B cell (primary cell): ENCODE results near the gene ATCAY. TPM values are rescaled to one million over a fixed set of nuclear protein-coding genes. Genes with fewer than 3 reads are reported as not detected.

Experiments used
- ATAC-seq: fragments of 200-7000 bp; cut with Tn5 transposase; one replicate; pipeline ENCODE4 v1.10.0; 2021; ENCODE audit warnings: low read depth, mild to moderate bottlenecking, moderate number of reproducible peaks, moderate library complexity
- CTCF ChIA-PET: fragments of 350-600 bp; sonication (Branson Sonifier 250); formaldehyde crosslinking; loops from one replicate; lab custom pipeline; 2021; ENCODE audit warnings: antibody characterized with exemption, inconsistent platforms; lab: Charles Lee
- POLR2A ChIA-PET: fragments of 350-600 bp; sonication (Branson Sonifier 250); formaldehyde crosslinking; loops from one replicate; lab custom pipeline; 2021; ENCODE audit warnings: antibody characterized with exemption; lab: Charles Lee
- DNase-seq: peaks from one replicate; pipeline ENCODE4 v3.0.0; 2013
- H2AFZ ChIP-seq: 2 replicates; pipeline ENCODE4 v1.6.1; 2012; ENCODE audit warnings: mild to moderate bottlenecking, low read depth, low read length; ENCODE audit not compliant: insufficient read depth, poor library complexity, severe bottlenecking
- H3K27ac ChIP-seq, 2 donors: 1 replicate in 1 of 2; 2 replicates in 1 of 2; pipeline ENCODE4 v1.5.1; 2012 to 2013; ENCODE audit warnings: low read length in 2 of 2, mild to moderate bottlenecking in 2 of 2, moderate library complexity in 1 of 2
- H3K27me3 ChIP-seq, 4 experiments: fragments of 200-600 bp in 1 of 4; sonication (generic) in 1 of 4; replicated peaks in 1 of 4; 1 replicate in 2 of 4; 2 replicates in 2 of 4; pipeline versions ENCODE4 v1.6.1 to v1.7.0; 2013 to 2016; ENCODE audit warnings: low read length in 3 of 4, mild to moderate bottlenecking in 2 of 4, mixed read lengths in 1 of 4, moderate library complexity in 1 of 4; ENCODE audit not compliant: insufficient read depth in 4 of 4, control insufficient read depth in 3 of 4; ENCODE audit errors: control extremely low read depth in 1 of 4
- H3K36me3 ChIP-seq, 2 experiments: replicated peaks in 1 of 2; 1 replicate in 1 of 2; 2 replicates in 1 of 2; pipeline versions ENCODE4 v1.6.1 to v1.7.1; 2013; ENCODE audit warnings: low read length in 1 of 2; ENCODE audit not compliant: insufficient read depth in 2 of 2, control insufficient read depth in 1 of 2; ENCODE audit errors: control extremely low read depth in 1 of 2, extremely low read depth in 1 of 2
- H3K4me1 ChIP-seq, 2 donors: fragments of 200-600 bp in 1 of 2; sonication (generic) in 1 of 2; 1 replicate in 1 of 2; 2 replicates in 1 of 2; pipeline versions ENCODE4 v1.5.1 to v1.6.1; 2013 to 2017; ENCODE audit warnings: low read length in 2 of 2; ENCODE audit not compliant: control insufficient read depth in 2 of 2, insufficient read depth in 2 of 2
- H3K4me2 ChIP-seq: replicated peaks from 2 replicates; pipeline ENCODE3; 2012; ENCODE audit warnings: mild to moderate bottlenecking, low read depth, low read length; ENCODE audit not compliant: poor library complexity, severe bottlenecking
- H3K4me3 ChIP-seq, 5 experiments: fragments of 200-600 bp in 1 of 5; sonication (generic) in 1 of 5; 1 replicate in 3 of 5; 2 replicates in 2 of 5; pipeline versions ENCODE4 v1.5.1 to v1.7.0; 2011 to 2016; ENCODE audit warnings: low read length in 4 of 5, mild to moderate bottlenecking in 4 of 5, low read depth in 2 of 5, control low read depth in 1 of 5, moderate library complexity in 1 of 5; ENCODE audit not compliant: insufficient read depth in 1 of 5; ENCODE audit errors: control extremely low read depth in 1 of 5, extremely low read depth in 1 of 5
- H3K79me2 ChIP-seq: fragments of 200-600 bp; sonication (generic); one replicate; pipeline ENCODE4 v1.6.0; 2016; ENCODE audit warnings: low read length; ENCODE audit not compliant: control insufficient read depth, insufficient read depth
- H3K9ac ChIP-seq: fragments of 200-600 bp; sonication (generic); 2 replicates; pipeline ENCODE4 v1.6.1; 2017; ENCODE audit warnings: mild to moderate bottlenecking, low read length, moderate library complexity
- H3K9me3 ChIP-seq, 3 donors: one replicate each; pipeline versions ENCODE4 v1.6.1 to v1.7.1; 2013; ENCODE audit warnings: low read length in 2 of 3; ENCODE audit not compliant: control insufficient read depth in 2 of 3, insufficient read depth in 1 of 3; ENCODE audit errors: control extremely low read depth in 1 of 3
- H4K20me1 ChIP-seq: 2 replicates; pipeline ENCODE4 v1.6.0; 2012; ENCODE audit warnings: mild to moderate bottlenecking, low read length; ENCODE audit not compliant: insufficient read depth, control insufficient read depth, poor library complexity, severe bottlenecking
- H3K27ac Mint-ChIP-seq: one replicate; pipeline ENCODE4 v1.8.0; 2021; ENCODE audit warnings: mixed read lengths
- H3K27me3 Mint-ChIP-seq: one replicate; pipeline ENCODE4 v1.8.0; 2021; ENCODE audit warnings: mixed read lengths
- H3K4me1 Mint-ChIP-seq: one replicate; pipeline ENCODE4 v1.8.0; 2021; ENCODE audit warnings: mixed read lengths
- H3K4me3 Mint-ChIP-seq: one replicate; pipeline ENCODE4 v1.8.0; 2021; ENCODE audit warnings: mixed read lengths
- H3K9me3 Mint-ChIP-seq: one replicate; pipeline ENCODE4 v1.8.0; 2022; ENCODE audit warnings: mixed read lengths; ENCODE audit not compliant: insufficient read depth
- EZH2 ChIP-seq: IDR thresholded peaks from 2 replicates; pipeline ENCODE4 v1.6.1; 2012; ENCODE audit warnings: borderline replicate concordance, low read depth, mild to moderate bottlenecking, moderate library complexity, low read length; ENCODE audit not compliant: insufficient read depth, poor library complexity, severe bottlenecking
- WGBS: methylation state at CpG from one replicate; pipeline ENCODE4 v1.1.5; 2013; ENCODE audit warnings: missing lambda C conversion rate; ENCODE audit not compliant: insufficient coverage; 5-methylcytosine and 5-hydroxymethylcytosine counted together
- intact Hi-C: fragments of 100-400 bp; cut with micrococcal nuclease; formaldehyde crosslinking; loops from one replicate; pipeline ENCODE4 v1.10.0; 2022
- polyA plus RNA-seq: library from polyadenylated mRNA; depleted of rRNA; stranded (reverse); fragments of >200 nt; gene quantifications from 2 replicates; pipeline ENCODE4 v1.2.3, GENCODE V29; 2012
- total RNA-seq, 2 donors: library from RNA; stranded (reverse); fragments of 120-200 nt in 1 of 2; gene quantifications; 1 replicate in 1 of 2; 2 replicates in 1 of 2; pipeline versions ENCODE4 v1.2.3 to v1.2.4, GENCODE V29; 2013 to 2022
- TF ChIP-seq, protein P1 (sequence below): fragments of 200-600 bp; IDR thresholded peaks from one replicate; pipeline ENCODE4 v1.8.0; 2022; ENCODE audit warnings: antibody characterized with exemption, mild to moderate bottlenecking

Gene ATCAY
- total and polyA plus RNA-seq, 2 donors (not counting 1 experiment from before 2014, with no cell fraction given): not detected

DNA sequence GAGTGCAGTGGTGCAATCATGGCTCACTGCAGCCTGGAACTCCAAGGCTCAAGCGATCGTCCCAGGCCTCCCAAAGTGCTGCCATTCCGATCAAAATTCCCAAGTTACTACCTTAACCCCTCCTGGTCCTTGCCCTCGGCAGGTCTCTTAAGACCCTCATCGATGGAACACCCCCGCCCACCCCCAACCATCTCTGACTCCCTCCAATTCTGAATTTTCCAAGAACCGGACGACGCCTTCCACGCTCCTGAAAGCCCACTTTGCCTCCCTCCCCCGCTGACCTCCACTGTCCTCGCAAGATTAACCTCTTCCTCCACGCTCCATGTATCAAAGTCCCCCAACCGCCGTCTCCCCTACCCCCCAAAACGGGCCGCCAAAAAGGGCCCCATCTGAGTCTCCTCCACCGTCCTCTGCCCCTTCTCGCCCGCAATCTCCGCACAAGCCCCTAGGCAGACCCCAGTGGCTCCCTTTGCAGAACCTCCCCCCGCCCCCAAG, 89.9 kb downstream of the ATCAY start:
- Histone ChIP-seq H2AFZ (peak overlapping the region; percentile 90), H3K9ac (peak overlapping the region; percentile 96), H4K20me1 (peaks cover 49% of the 10 kb centered on the region), H3K4me3 (peak overlapping the region; percentile 41 to 93 (median 80)), H3K4me1 (peaks cover 14 to 18% of the 10 kb centered on the region in 2 donors), H3K4me2 (peak overlapping the region; percentile 99), H3K79me2 (peaks cover 42% of the 10 kb centered on the region), H3K27me3 (no peaks in the 10 kb centered on the region), H3K9me3 (no peaks in the 10 kb centered on the region), H3K36me3 (peaks cover 2 to 17% of the 10 kb centered on the region in 2 experiments), H3K27ac (peak overlapping the region; percentile 48 to 85)
- H3K27ac Mint-ChIP-seq: peak overlapping the region; percentile 77
- ATAC-seq (no peak), DNase-seq (no peak)
- WGBS: 6% methylated on average over 20 of the region's 22 CpGs
- intact Hi-C loops: loop anchor here (2.0 kb wide), 2 partner anchors 14 to 212 kb away; partner anchors contain the start of genes ANKRD24, EEF2 and SIRT6
- TF ChIP-seq, protein P1, sequence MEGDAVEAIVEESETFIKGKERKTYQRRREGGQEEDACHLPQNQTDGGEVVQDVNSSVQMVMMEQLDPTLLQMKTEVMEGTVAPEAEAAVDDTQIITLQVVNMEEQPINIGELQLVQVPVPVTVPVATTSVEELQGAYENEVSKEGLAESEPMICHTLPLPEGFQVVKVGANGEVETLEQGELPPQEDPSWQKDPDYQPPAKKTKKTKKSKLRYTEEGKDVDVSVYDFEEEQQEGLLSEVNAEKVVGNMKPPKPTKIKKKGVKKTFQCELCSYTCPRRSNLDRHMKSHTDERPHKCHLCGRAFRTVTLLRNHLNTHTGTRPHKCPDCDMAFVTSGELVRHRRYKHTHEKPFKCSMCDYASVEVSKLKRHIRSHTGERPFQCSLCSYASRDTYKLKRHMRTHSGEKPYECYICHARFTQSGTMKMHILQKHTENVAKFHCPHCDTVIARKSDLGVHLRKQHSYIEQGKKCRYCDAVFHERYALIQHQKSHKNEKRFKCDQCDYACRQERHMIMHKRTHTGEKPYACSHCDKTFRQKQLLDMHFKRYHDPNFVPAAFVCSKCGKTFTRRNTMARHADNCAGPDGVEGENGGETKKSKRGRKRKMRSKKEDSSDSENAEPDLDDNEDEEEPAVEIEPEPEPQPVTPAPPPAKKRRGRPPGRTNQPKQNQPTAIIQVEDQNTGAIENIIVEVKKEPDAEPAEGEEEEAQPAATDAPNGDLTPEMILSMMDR: no peak
- no peak for TF ChIP-seq EZH2
- no peaks in the 10 kb centered on the region for H3K27me3 Mint-ChIP-seq
- peaks cover 25% of the 10 kb centered on the region for H3K4me1 Mint-ChIP-seq
- CTCF ChIA-PET: interaction anchor here (0.6 to 2.0 kb wide), 5 partner anchors 14 to 210 kb away, joined by 3 to 10 read pairs (median 10); partner anchors contain the start of gene EEF2
- H3K4me3 Mint-ChIP-seq: peak overlapping the region; percentile 94
- H3K9me3 Mint-ChIP-seq: no peaks in the 10 kb centered on the region
- POLR2A ChIA-PET: interaction anchor here (0.5 to 2.2 kb wide), 8 partner anchors 15 to 253 kb away, joined by 3 to 20 read pairs (median 4); partner anchors contain the start of genes EEF2 and MRPL54
